RWPE1 (cell line): ENCODE data around the gene KIF14.
A peak's percentile ranks its signal among the peaks of the same experiment; 100 is the strongest.

ENCODE experiments used
- CTCF ChIA-PET: fragments of 350-600 bp; sonication (Branson Sonifier 250); formaldehyde crosslinking; extraction: SDS; loops from one replicate; lab custom pipeline; 2021; lab: Yijun Ruan, JAX
- POLR2A ChIA-PET: fragments of 400-600 bp; formaldehyde crosslinking; extraction: SDS; loops from one replicate; lab custom pipeline; 2020; ENCODE audit warnings: antibody characterized with exemption; ENCODE audit not compliant: low non-redundant PET; lab: Yijun Ruan, JAX
- DNase-seq: peaks from one replicate; pipeline ENCODE4 v3.0.0; 2012; ENCODE audit warnings: low spot score
- H3K27ac ChIP-seq: fragments of 450-650 bp; 2 replicates; pipeline ENCODE4 v1.5.1; 2017
- CTCF ChIP-seq: fragments of 450-650 bp; conservative IDR thresholded peaks from 2 replicates; pipeline ENCODE4 v1.5.1; 2017; ENCODE audit warnings: low read depth, mild to moderate bottlenecking

Gene KIF14

GRCh38 chr1:200646515-200646914 lies 26.0 kb upstream of the KIF14 start:
- ChIA-PET POLR2A (no interaction called here), CTCF (interaction anchor here (0.5 to 0.6 kb wide), 2 partner anchors 110 to 1585 kb away, joined by 3 read pairs; no protein-coding TSS in a partner anchor)
- no peak for TF ChIP-seq CTCF
- H3K27ac ChIP-seq, result no peak overlapping the region
- no peak for DNase-seq

DNA sequence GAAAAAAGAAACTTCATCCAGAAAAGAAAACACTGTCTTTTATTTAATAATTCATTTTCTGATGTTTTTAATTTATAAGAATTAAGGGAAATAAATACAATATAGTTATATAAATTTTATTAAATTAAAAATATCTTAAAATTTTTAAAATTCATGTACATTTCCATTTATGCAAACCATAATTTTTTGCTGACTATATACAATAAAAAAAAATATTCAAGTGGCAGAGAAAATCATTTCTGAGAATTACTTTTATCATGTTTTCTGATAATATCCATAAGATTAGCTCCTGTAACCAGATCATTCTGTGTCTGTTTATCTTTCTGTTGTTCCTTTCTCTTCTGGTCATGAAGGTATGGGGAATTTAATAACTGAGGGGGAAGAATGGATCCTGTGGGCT lies 23.5 kb upstream of the KIF14 start:
- CTCF ChIA-PET, result interaction anchor here (0.6 to 0.7 kb wide), 2 partner anchors 26 to 189 kb away, joined by 3 read pairs; partner anchors contain the start of gene DDX59
- TF ChIP-seq CTCF, result no peak
- no peak overlapping the region for H3K27ac ChIP-seq
- POLR2A ChIA-PET, result no interaction called here
- DNase-seq, result no peak

DNA sequence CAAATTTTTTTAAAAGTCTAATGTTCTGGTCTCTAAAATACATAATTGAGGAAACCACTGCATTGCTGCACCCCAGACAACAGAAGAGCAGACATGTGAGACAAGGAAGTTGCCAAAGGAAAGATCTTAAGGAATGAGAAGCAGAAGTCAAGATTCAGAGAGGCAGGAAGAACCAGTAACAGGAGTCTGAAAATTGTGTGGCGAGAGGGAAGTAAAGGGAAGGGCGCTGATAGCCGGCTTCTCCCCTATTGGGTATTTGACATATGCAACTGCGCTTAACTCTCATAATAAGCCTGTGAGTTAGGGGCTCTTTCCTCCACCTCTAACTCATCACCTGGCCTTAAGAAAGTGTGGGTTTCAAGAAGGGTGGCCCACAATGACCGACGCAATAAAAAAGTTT lies 21.9 kb upstream of the KIF14 start:
- DNase-seq, result no peak
- ChIA-PET CTCF (interaction anchor here (0.6 kb wide), 1 partner anchor 719 kb away, joined by 3 read pairs; no protein-coding TSS in a partner anchor), POLR2A (no interaction called here)
- TF ChIP-seq CTCF, result no peak
- no peak overlapping the region for H3K27ac ChIP-seq

DNA sequence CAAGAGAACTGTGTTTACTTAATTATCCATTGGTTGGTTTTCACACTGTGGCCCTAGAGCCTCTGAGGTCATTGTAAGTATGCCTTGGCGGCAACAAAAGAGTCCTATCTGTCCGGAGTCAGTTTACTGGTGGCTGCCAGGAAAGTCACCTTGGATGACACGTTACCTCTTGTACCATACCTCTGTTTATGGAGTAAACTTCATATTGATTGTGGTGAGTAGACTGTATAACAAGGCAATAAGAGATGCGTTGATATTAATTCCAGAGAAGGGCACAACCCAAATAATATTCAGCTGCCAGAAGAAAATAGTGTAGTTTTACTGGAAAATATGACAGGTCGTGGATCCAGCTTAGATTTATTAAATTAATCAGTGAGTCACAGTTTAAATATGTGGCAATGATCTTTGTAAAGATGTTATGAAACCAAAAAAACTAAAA lies 20.4 kb upstream of the KIF14 start:
- CTCF ChIA-PET, result interaction anchor here (0.6 to 0.7 kb wide), 2 partner anchors 86 to 134 kb away, joined by 3 read pairs; no protein-coding TSS in a partner anchor
- H3K27ac ChIP-seq, result peak overlapping the region; percentile 91
- POLR2A ChIA-PET, result no interaction called here
- DNase-seq, result peak; percentile 68
- TF ChIP-seq CTCF, result no peak

GRCh38 chr1:200640373-200640962 lies 19.9 kb upstream of the KIF14 start:
- CTCF ChIA-PET, result interaction anchor here (0.6 to 0.7 kb wide), 2 partner anchors 87 to 135 kb away, joined by 3 read pairs; no protein-coding TSS in a partner anchor
- POLR2A ChIA-PET, result no interaction called here
- no peak overlapping the region for H3K27ac ChIP-seq
- no peak for TF ChIP-seq CTCF
- no peak for DNase-seq

GRCh38 chr1:200638073-200638472 lies 17.5 kb upstream of the KIF14 start:
- TF ChIP-seq CTCF, result no peak
- DNase-seq, result no peak
- ChIA-PET CTCF (no interaction called here), POLR2A (interaction anchor here (0.7 kb wide), 1 partner anchor 33 kb away, joined by 4 read pairs; no protein-coding TSS in a partner anchor)
- peak overlapping the region; percentile 81; the same call in 1 of the 2 replicates for H3K27ac ChIP-seq
